Stimulated activated CD4-positive, alpha-beta T cell treated with anti-CD3 and anti-CD28 coated beads, Interleukin-2, amount 100 ng/mL, for 4 hours (primary cell): ENCODE data around the gene CCDC138.
"Not testable (repeated sequence)": the region's sequence is repeated elsewhere in the genome, so short reads cannot be mapped to it uniquely, and the experiment has no call there.

Source experiments
- DNase-seq: peaks from one replicate; pipeline ENCODE4 v3.0.0-alpha.2; 2020; ENCODE audit warnings: low read depth

CCDC138 gene, protein sequence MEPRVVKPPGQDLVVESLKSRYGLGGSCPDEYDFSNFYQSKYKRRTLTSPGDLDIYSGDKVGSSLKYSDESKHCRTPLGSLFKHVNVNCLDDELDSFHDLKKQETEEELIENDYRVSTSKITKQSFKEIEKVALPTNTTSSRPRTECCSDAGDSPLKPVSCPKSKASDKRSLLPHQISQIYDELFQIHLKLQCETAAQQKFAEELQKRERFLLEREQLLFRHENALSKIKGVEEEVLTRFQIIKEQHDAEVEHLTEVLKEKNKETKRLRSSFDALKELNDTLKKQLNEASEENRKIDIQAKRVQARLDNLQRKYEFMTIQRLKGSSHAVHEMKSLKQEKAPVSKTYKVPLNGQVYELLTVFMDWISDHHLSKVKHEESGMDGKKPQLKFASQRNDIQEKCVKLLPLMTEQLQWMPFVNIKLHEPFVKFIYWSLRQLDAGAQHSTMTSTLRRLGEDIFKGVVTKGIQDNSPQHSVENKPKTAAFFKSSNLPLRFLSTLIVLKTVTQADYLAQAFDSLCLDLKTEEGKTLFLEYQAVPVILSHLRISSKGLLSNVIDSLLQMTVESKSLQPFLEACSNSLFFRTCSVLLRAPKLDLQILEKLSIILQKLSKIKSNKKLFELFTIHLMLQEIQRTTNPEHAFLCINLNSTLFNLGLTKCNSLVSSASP

GRCh38 chr2:108786354-108787215 is at the start of gene CCDC138:
CCDC138 (plus strand) TSS chr2:108786771; CDS start chr2:108786823, 52 bp downstream.
- peak; percentile 87 for DNase-seq

DNA sequence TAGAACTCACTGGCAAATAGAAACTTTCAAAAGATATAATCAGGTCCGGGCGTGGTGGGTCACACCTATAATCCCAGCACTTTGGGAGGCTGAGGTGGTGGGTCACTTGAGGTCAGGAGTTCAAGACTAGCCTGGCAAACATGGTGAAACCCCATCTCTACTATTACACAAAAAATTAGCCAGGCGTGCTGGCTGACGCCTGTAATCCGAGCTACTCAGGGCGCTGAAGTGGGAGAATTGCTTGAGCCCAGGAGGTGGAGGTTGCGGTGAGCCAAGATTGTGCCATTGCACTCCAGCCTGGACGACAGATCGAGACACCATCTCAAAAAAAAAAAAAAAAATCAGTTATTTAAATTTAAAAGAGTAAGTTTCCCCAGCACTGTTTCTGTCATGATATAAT is 28.6 kb upstream of the CCDC138 start:
- DNase-seq = not testable (repeated sequence)

DNA sequence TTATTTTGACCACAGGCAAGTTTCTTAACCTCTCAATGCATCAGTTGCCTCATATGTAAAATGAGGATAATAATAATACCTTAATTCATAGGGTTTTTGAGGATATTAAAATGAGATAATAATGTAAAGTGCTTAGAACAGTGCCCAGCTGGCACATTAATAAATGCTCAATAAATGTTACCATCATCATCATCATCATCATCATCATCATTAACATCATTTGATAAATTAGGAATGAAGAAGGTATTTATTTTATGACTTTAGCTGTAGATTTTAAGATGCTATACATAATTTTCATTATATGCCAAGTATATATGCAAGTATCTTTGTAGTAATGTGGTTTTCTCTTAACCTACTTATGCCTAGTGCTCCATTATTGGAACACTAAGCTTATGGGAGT is 24.0 kb upstream of the CCDC138 start:
- not testable (repeated sequence) for DNase-seq

- DNase-seq = not testable (repeated sequence)
Observed at GRCh38 chr2:108766671-108767070, 19.9 kb upstream of the CCDC138 start.

DNA sequence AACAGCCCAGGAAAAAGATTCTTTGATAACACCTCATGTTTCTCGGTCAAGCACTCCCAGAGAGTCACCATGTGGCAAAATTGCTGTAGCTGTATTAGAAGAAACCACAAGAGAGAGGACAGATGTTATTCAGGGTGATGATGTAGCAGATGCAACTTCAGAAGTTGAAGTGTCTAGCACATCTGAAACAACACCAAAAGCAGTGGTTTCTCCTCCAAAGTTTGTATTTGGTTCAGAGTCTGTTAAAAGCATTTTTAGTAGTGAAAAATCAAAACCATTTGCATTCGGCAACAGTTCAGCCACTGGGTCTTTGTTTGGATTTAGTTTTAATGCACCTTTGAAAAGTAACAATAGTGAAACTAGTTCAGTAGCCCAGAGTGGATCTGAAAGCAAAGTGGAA is 18.7 kb upstream of the CCDC138 start:
- not testable (repeated sequence) for DNase-seq

- no peak for DNase-seq
Observed at GRCh38 chr2:108776475-108776874, 10.1 kb upstream of the CCDC138 start.

DNA sequence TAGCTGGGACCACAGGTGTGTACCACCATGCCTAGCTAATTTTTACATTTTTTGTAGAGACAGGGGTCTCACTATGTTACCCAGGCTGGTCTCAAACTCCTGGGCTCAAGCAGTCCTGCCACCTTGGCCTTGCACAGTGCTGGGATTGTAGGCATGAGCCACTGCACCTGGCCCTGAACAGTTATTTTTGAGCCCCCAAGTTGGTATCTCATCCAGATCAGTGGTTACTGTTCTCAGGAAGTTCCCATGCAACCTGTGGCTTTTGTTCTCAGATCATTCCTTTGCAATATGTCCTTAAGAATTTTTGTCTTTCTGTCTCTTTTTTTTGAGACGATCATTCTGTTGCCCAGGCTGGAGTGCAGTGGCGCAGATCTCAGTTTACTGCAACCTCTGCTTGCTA is 7.7 kb upstream of the CCDC138 start:
- DNase-seq = no peak

DNA sequence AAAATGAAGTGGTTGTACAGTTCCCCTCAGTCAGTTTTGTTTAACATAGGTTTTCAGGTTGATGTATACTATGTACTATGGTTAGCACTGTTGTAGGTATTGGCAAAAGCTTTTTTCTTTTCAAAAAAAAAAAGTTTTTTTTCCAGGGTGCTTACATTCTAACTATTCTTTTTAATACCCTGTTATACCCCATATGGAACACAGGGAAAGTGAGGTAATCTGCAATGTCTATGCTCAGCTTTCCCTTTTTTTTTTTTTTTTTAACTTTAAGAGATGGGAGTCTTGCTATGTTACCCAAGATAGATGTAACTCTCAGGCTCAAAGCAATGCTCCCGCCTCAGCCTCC is 590 bp upstream of the CCDC138 start:
- DNase-seq = no peak

DNA sequence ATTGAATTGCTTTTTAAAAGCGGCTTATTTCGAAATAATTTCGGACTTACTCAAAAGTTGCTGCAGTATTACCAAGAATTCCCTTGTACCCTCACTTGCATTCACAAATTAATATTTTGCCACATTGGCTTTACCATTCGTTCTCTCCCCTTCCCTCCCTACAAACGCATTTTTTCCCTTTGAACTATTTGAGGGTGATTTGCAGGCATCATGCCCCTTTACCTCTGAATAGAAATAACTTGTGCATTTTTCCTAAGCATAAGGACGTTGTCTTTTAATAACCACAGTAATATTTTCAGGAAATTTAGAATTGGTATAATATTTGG is 608 bp downstream of the CCDC138 start:
- no peak for DNase-seq

- DNase-seq = no peak
Observed at GRCh38 chr2:108803045-108803736, 16.6 kb downstream of the CCDC138 start.

GRCh38 chr2:108805032-108805431 is 18.5 kb downstream of the CCDC138 start:
- DNase-seq = no peak

DNA sequence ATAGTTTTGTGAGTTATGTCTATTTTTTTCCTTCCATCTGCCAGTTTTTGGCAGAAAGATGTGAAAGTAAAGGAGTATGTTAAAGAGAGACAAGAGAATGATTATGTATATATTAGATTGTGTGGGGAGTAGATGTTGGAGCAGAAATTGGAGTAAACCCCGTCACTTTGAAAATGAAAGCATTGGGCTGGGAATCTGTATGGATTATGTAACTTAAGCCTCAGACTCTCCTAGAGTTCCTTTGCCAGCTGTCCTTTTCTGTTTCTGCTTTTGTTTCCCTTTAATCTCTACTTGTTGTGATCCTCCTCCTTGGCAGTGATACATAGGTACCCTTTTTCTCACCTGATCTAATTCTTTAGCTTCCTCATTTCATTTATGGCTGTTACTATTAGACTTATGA is 19.2 kb downstream of the CCDC138 start:
- DNase-seq = no peak

- DNase-seq = no peak
Observed at GRCh38 chr2:108806371-108807113, 20.0 kb downstream of the CCDC138 start.

DNA sequence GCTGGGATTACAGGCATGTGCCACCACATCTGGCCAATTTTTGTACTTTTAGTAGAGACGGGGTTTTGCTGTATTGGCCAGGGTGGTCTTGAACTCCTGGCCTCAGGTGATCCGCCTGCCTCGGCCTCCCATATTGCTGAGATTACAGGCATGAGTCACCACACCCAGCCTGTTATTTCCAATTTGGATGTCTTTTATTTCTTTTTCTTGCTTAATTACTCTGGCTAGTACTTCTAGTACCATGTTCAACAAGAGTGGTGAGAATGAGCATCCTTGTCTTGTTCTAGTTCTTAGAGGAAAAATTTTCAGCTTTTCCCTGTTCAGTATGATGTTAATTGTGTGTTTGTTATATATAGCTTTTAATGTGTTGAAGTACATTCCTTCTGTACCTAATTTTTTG is 23.4 kb downstream of the CCDC138 start:
- no peak for DNase-seq

DNA sequence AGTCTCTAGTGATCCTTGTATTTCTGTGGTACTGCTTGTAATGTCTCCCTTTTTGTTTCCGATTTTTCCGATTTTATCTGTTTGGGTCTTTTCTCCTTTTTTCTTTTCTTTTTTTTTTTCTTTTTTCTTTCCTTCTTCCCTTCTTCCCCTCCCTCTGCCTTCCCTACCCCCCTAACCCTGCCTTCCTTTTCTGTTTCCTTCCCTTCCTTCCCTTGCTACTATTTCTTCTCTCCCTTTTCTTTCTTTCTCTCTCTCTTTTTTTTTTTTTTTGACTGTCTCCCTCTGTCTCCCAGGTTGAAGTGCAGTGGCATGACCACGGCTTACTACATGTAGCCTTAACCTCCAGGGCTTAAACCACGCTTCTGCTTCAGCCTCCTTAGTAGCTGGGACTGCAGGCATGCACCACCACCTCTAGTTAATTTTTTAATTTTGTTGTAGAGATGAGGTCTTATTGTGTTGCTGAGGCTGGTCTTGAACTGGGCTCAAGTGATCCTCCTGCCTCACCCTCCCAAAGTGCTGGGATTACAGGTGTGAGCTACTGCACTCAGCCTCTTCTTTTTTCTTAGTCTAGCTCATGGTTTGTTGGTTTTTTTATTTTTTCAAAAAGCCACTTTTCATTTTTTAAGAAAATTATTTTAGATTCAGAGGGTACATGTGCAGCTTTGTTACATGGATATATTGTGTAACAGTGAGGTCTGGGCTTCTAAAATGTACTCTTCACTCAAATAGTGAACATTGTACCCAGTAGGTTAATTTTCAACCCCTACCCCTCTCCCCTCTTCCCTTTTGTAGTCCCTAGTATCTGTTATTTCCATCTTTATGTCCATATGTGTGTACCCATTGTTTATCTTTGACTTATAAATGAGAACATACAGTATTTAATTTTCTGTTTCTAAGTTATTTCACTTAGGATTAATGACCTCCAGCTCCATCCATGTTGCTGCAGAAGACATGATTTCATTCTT is 24.7 kb downstream of the CCDC138 start:
- DNase-seq = no peak

DNA sequence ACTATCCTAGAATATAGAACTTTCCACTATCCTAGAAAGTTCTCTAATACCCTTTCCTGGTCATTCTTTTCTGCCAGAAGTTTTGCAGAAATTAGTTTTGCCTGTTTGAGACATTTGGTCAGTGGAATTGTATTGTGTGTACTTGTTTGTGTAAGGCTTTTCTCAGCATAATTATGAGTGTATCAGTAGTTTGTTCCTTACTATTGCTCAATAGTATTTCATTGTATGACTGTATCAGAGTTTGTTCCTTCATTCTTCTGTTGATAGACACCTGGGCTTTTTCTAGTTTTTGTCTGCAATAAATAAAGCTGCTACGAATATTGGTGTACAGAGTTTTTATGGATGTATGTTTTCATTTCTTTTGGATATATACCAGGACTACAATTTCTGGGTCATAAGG is 27.2 kb downstream of the CCDC138 start:
- DNase-seq = no peak

GRCh38 chr2:108820482-108820881 is 33.9 kb downstream of the CCDC138 start:
- DNase-seq = no peak

- no peak for DNase-seq
Observed at GRCh38 chr2:108823286-108823685, 36.7 kb downstream of the CCDC138 start.

DNA sequence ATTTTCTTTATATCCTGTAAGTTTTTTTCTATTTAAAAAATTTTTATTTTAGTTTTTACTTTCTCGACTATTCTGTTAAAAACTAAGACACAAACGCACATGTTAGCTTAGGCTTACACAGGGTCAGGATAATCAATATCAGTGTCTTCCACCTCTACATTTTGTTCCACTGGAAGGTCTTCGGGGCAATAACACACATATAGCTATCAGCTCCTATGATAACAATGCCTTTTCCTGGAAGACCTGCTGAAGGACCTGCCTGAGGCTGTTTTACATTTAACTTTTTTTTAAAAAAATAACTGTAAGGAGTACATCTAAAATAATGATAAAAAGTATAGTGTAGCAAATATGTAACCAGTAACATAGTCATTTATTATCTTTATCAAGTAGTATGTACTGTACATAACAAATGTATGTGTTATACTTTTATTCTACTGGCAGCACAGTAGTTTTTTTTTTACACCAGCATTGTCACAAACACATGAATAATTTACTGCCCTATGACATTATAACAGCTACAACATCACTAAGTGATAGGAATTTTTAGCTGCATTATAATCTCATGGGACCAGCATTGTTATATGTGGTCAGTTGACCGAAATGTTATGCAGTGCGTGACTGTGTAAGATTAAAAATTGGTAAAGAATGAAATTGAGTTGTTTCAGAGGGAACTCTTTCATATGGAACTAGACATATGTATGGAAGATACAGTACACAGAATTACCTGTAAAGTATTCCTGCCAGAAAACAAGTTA is 37.9 kb downstream of the CCDC138 start:
- no peak for DNase-seq

DNA sequence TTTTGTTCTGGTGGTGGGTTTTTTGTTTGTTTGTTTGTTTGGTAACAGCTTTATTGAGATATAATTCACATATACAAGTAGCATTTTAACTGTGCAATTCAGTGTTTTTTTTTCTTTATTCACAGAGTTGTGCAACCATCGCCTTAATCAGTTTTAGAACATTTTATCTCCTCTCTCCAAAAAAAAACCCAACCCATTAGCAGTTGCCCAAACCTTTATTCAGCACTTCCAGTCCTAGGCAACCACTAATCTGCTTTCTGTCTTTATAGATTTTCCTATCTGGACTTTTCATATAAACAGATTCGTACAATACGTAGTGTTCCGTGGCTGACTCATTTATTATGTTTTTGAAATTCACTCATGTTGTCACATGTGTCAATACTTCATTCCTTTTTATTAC is 38.7 kb downstream of the CCDC138 start:
- no peak for DNase-seq
